Measurements from ENCODE around the gene ZBTB8A. TPM values are rescaled to one million over a fixed set of nuclear protein-coding genes. Genes with fewer than 3 reads are reported as not detected.

ZBTB8A gene
- polyA plus RNA-seq, 6 donors from 2014 or later = not detected

Other genes starting within 250 kb of the ZBTB8A start
- gene HDAC1, start 247.3 kb upstream of the ZBTB8A start, polyA plus RNA-seq (ENCODE audit: low read depth in 6 of 6) = 100 to 1,000 TPM; 179 to 253 (median 204) TPM
- 100 to 1,000 TPM; 171 to 297 (median 207) TPM for gene MARCKSL1, start 203.2 kb upstream of the ZBTB8A start, polyA plus RNA-seq (ENCODE audit: low read depth in 6 of 6)
- gene FAM229A, start 176.9 kb upstream of the ZBTB8A start, polyA plus RNA-seq (ENCODE audit: low read depth in 6 of 6) = 1 to 10 TPM in 1 of 6 donors, under 1 TPM in 4, not detected in 1; 0.24 to 1.2 (median 0.53) TPM
- gene TSSK3, start 176.9 kb upstream of the ZBTB8A start, polyA plus RNA-seq (ENCODE audit: low read depth in 6 of 6) = 1 to 10 TPM in 3 of 6 donors, under 1 TPM in 3; 0.30 to 4.8 (median 0.94) TPM
- 10 to 100 TPM; 22.8 to 66.7 (median 44.0) TPM for gene BSDC1, start 145.0 kb upstream of the ZBTB8A start, polyA plus RNA-seq (ENCODE audit: low read depth in 6 of 6)
- not detected for gene ZBTB8B, start 74.4 kb upstream of the ZBTB8A start, polyA plus RNA-seq (ENCODE audit: low read depth in 6 of 6)
- 10 to 100 TPM; 63.2 to 99.7 (median 85.8) TPM for gene ZBTB8OS, start 111.1 kb downstream of the ZBTB8A start, polyA plus RNA-seq (ENCODE audit: low read depth in 6 of 6)
- 100 to 1,000 TPM; 307 to 561 (median 336) TPM for gene RBBP4, start 111.8 kb downstream of the ZBTB8A start, polyA plus RNA-seq (ENCODE audit: low read depth in 6 of 6)
- not detected for gene SYNC, start 163.3 kb downstream of the ZBTB8A start, polyA plus RNA-seq (ENCODE audit: low read depth in 6 of 6)

Measured in naive B cell (primary cell).